ENCODE measurements around the gene MKLN1.

Gene MKLN1

DNA sequence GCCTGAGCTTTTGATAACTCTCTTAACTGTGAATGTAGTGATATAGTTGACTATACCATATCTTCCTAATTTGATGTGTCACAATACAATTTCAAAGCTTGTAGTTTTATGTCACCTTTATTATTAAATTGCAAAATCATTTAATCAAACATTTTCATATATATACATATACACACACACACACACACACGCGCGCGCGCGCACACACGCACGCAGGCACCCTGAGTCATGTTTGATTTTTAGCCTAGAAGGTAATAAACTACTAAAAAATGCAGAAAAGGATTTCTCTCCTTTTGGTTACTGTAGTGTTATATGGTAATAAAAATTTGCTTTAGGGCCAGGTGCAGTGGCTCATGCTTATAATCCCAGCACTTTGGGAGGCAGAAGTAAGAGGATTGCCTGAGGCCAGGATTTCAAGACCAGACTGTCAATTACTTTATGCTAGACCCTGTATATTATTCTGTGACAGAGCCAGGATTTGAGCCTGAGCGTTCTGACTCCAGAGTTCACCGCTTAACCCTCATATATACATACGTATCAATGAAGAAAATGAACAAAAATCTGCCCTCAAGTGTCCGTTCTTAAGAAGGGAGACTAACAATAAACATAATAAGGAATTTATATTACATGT lies 139.2 kb downstream of the MKLN1 start:
- DNase-seq (ENCODE audit: low spot score), result no peak

DNA sequence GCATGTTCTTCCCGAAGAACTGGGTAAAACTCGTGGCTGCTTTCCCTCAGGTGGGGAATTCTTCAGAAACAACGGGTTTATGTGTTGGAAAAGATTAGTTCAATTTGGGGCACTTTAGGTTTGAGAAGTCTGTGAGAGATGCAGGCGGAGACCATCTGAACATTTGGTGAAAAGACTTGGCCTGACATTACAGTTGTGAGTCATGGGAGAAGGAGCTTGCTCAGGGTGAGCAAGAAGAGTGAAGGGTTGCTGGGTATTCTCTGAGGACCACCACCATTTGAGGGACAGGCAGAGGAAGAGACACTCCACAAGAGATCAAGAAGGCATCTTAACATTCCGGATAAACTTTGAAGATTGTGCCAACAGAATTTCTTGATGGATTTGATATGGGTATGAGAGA lies 140.1 kb downstream of the MKLN1 start:
- no peak for DNase-seq (ENCODE audit: low spot score)

DNA sequence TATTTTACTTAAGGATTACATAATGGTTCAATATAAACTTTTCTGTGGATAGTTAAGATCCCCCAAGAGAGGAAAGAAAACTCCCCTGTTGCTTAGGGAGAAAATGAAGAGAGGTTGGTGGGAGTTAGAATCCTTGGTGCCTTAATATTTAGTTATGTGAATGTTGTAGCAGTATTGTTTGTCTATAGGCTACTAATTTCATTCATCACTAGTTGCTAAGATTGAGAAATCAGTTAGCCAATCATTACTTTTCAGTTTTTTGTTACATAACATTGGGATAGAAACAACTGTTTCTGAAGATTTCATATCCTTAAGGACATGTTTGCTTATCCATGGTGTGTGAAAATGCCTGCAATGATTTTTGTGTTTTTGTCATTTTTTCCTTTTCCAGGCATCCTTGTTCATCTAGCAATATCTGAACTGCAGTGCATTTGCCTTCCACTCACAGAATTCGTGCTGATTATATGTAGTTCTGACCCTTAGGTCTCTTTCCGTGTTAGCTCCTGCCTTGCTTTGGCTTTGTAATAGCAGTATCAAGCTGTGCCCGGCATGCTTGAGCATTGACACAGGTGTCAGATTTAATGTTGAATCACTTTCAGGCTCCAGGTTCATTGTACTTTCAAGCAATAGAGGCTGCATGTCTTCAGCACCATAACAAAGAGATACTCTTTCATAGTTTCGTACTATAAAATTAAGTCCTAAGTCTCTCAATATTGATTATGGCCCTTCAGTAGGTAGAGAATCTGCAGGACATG lies 143.8 kb downstream of the MKLN1 start:
- DNase-seq (ENCODE audit: low spot score), result no peak

DNA sequence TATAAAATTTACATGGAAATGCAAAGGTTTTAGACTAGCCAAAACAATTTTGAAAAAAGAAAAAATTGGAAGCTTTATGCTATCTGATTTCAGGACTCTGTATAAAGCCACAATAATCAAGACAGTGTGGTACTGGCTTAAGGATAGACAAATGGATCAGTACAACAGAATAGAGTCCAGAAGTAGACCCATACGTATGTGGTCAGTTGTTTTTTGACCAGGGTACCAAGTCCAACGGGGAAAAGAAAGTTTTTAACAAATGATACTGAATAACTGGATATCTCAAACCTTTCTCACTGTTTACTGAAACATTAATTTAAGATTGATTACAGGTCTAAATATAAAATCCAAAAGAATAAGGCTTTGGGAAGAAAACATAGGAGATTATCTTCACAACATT lies 149.1 kb downstream of the MKLN1 start:
- no peak for DNase-seq (ENCODE audit: low spot score)

DNA sequence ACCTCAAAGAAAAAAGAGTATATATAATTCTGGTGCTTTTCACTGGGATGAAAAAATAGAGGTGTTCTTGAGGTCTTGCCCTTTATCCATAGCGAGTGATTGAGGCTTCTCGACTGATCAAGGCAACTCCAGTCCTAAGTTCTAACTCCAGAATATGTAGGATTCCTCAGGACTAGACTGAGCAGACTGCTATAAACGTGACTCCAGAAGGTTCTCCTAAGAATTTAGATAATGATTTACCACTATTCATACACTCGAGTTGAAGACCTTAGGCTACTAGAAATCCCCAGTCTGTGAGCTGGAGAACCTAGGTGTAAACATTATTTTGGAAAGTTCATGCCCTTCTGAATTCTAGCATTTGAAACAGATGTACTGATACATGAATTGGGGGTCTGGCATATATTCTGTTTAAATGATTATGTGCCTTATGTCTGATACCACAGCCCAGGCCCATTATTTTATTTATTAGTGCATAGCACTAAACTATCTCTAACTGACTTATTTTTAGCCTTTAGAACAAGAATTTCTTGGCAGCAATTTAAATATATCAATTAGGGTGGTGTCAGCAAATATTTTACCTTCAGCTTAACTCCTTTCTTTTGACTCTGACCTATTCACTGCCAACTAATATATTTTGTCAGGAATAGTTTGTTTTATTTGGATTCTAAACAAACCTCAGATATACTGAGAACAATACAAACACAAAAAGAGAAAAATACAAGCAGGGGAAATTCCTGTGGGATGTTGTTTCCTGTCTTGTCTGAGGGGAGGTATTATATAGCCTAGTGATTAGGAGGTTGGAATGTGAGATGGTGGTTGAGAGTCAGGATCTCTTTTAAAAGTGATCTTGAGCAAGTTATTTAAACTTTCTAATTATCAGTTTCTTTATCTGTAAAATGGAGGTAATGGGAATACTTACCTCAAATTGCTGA lies 153.0 kb downstream of the MKLN1 start:
- DNase-seq (ENCODE audit: low spot score), result no peak

DNA sequence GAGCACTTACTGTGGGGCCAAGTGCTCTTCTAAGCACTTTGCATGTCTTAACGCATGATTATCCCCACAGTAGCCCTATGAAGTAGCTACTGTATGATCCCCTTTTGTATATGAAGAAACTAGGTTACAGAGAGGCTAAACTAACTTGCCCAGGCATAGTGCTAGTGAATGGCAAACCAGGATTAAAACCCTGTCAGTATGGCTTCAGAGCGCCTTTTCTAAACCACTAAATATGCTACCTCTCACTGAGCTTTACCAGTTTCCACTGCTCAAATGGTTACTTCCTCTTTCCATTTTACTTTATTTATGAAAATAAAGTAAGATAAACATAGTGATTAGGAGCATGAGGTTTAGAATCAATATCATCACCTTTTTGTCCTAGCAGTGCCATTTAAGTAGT lies 155.1 kb downstream of the MKLN1 start:
- DNase-seq (ENCODE audit: low spot score), result no peak

DNA sequence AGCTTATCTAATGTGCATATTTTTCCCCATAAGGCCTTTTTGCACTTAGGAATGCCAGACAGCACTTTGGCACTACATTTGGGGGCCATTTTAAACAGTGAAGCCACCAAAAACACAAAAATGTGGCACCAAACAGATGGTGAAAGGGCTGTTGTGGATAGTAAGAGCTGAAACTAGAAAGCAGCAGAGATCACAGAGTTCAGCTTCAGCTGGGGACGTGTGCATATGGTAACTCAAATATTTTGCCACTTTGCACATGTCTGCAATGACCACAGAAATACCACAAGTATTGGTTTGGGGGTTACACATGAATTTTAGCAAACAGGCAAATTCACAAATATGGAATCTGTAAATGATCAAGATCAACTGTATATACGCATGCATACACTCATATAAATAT lies 155.9 kb downstream of the MKLN1 start:
- no peak for DNase-seq (ENCODE audit: low spot score)

DNA sequence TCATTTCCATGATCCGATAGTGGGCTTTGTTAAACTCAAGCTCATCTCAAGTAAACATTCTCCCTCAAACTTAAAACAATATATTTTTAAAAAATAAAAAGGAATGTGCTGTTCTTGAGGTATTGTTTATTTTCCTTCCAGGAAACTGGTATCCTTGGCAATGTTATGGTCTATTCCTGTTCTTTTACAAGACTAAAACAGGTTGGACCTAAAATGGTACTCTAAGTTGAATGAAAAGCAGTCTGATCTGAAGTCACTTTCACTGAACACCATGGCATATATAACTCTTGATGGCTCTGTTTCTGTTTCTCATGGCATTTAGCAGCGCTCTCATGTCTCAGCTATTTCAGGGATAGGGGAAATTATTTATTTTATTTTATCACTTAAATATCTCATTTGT lies 158.7 kb downstream of the MKLN1 start:
- DNase-seq (ENCODE audit: low spot score), result no peak

DNA sequence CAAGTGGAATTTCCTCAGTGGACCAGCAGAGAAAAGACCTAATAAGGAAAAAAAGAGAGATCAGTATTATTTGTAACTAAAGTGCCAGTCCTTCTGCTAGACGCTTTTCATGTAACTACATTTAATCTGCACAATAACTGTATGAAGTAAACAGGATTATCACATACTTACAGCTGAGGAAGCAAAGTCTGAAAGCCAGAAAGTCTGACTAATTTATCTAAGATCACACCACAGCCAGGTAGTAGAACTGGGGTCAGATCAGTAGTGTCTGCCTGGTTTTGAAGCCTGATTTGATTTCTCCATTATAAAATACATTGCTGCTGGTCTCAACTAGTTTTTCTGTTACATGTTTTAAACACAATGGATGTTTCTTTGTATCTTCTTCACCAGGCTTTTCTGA lies 159.5 kb downstream of the MKLN1 start:
- DNase-seq (ENCODE audit: low spot score), result no peak

DNA sequence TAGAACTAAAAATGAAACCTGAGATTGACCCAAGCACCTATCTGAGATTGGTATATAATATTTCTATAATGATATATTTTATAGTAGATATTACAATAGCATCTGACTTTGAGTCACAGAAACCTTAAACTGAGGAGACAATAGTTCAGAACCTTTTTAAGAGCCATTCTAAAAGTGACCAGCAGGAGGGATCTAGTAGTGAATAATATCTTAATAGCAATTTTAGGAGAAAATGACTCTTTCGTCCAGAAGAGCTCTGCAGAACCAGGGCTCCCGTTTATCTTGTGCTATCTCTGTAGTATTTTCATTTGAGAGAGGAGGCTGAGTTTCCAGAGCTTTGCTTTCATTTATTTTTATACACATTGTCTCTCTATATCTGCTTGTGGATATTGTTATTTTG lies 160.7 kb downstream of the MKLN1 start:
- no peak for DNase-seq (ENCODE audit: low spot score)

DNA sequence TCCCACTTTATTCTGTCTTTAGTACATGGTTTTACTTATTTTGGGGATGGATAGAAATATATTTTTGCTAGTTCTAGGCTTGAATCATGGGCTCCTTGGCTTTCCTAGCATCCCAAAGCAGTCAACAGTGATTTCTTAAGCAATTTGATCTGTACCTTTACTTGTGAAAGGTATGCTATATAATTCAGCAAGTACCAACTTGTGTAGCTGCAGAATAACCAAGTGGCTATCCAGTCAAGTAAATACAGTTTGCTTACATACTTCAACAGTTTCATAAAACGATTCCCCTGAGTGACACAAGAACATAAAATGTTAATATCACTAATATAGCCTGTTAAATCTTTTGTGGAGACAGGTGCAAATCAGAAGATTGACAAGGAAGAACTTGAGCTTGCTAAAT lies 161.5 kb downstream of the MKLN1 start:
- no peak for DNase-seq (ENCODE audit: low spot score)

DNA sequence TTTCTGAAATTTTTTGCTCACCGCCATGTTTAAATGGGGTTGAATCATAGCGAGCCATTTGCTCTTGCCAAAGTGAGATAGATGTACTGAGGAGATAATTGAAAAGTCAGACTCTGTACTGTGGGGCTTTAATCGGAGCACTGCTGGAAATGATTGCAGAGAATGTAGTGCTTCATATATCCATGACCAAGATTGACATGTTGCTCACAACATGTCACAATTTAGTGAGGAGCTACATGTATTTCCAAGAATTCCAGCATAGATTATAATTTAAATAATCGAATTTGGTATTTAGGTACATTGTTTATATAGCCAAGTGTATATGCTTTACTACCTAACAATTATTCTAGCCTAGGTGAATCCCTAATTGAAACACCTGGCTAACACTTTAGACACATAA lies 162.2 kb downstream of the MKLN1 start:
- no peak for DNase-seq (ENCODE audit: low spot score)

DNA sequence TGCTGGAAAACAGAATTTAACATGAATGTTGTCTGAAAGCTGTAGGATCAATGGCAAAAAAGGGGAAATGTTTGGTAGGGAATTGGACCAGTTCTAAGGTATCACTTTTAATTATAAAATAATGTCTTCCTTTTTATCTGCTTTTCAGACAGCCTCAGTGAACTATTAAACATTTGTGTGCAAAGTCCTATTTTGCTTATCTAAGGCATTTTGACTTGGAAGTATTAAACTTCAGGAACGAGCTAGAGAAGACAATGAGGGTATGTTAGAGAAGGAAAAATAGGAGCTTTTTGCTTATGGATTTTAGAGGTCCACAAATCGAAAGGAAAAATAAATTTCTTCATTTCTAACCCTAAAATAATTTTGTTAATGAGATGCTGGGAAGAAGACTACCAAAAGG lies 165.4 kb downstream of the MKLN1 start:
- no peak for DNase-seq (ENCODE audit: low spot score)

DNA sequence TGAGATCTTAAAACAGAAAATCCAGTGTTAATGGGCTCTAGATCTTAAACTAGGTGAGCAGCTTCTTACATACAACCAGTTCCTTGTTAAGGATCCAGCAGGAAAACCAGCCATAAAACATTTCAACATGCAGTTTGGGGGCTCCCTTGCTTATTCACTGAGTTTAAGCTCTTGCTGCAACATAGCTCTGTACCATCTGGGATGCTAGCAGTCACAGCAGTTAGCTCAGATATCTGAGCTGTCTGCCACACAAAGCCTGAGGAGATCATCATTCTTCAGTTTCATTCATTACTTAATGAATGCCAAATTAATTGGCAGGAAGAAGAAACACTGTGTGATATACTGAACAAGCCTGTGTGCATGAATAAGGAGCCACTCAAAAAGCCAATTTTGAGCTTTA lies 165.9 kb downstream of the MKLN1 start:
- no peak for DNase-seq (ENCODE audit: low spot score)

DNA sequence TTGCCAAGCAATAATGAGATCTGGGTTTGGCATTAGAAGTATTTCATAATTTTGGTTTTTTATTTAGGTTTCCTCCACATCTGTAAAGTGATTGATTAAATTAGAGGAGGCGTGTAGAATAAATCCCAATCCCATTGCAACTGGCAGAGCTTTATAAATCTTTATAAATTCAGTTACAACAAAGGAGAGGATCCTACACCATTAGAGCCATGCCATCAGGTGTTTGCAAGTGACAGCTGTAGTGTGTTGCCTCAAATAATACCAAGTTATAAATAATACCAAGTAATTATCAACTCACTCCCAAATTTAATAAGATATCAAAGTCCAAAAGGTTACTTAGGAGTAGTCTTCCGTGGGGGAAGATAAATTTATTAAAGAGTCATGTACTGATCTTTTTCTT lies 166.5 kb downstream of the MKLN1 start:
- DNase-seq (ENCODE audit: low spot score), result no peak

DNA sequence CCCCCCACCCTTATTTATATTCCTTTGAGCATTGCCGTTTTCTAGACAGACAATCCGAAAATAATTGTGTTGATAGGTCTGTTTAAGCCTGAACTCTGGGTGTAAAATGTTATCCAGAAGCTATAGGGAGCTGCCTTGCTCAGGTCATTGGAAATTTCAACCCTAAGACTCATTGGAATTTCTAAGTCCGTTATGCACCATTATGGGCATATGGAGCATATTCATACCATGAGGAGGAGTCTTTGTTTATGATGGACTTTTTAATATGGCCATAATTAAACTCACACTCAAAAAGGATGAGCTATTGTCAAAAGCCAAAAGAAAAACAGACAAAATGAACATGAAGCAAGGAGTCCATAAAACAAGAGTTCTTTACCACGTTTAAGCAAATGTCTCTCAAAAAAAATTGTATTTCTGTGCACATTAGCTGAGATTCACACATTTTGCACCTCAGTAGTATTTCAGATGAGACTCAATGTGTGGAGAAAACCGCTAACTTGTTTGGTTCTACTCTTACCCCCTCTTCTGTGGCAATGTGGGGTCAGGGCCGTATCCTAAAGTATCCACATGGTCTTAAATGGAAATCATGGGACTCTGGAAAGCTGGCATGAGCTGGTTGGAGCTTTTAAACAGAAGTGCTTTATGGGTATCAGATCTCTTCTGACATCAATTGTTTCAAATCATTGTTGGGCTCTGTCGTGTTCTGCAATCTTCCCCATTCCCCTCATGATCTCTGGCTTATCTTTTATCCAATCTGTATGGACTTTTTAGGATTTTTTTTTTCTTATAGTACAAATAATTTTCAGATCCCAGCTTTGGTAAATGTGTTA lies 168.2 kb downstream of the MKLN1 start:
- no peak for DNase-seq (ENCODE audit: low spot score)

DNA sequence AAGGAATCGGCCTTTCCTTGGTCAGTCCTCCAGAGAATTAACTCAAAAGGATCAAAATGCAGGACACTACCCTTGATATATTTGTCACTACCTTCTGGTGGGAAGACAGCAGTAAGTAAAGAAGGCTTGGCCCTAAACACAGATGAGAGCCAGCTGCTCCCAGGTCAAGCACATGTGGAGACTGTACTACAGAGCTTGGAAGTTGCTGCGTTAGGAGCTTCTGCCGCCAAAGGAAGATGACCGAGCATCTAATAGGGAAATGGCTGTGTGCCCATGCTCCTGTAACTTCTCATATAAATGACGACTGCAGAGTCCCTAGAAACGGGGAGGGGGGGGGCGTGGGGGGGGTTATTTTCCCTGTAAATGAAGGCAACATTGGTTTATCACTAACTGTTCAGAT lies 169.8 kb downstream of the MKLN1 start:
- no peak for DNase-seq (ENCODE audit: low spot score)

DNA sequence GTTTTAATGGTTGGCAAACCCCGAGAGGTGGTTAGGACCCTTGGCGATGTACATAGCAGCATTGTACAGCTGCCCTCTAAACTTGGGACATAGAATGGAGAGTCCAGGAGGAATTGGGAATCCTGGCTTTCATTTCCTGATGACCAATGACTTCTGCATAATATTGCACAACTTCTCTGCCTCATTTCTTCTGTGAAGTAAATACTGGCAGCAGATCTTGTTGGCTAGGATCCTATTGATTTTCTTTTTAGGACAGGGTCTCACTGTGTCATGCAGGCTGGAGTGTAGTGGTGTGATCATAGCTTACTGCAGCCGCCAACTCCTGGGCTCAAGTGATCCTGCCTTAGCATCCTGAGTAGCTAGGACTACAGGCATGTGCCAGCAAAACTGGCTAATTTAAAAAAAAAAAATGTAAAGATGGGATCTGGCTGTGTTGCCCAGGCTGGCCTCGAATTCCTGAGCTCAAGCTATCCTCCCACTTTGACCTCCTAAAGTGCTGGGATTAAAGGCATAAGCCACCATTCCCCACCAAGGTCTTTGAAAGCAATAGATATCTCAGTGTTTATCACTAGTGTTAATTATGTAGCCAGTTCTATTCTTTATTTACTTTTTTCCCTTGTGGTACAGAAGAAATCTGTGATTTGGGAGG lies 170.7 kb downstream of the MKLN1 start:
- DNase-seq (ENCODE audit: low spot score), result no peak

DNA sequence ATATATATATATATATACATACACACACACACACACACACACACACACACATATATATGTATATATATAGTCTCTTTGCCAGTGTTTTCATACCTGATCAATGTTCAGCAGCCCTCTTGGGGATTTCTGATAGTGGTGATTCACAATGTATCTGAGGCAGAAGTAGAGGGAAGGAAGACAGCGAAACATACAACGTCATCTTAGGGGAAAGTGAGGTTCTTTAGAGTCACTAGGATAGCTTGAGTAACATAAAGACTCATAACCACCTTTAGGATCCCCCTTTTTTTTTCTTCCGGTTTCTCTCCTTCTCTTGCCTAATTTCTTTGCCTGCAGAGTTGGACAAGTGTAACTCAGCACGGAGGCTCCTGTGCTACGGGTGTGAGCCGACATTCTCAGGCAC lies 172.1 kb downstream of the MKLN1 start:
- no peak for DNase-seq (ENCODE audit: low spot score)

DNA sequence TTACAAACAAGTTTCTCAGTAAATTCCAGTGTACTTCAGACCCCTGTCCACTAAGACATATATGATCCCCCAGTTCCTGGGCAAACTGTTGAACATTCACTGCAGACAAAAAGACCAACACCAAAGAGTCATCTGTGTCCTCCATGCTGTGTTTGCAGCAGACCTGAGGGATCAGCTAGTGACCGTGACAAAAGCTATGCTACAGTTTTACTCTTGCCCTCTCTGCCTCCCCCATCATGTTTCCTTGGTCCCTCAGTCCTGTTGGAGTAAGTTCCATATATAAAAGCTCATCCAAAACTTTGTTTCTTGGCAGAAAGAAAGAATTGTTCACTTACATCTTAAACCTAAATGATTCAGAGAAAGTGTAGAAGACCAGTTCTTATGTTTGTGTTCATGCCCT lies 172.7 kb downstream of the MKLN1 start:
- no peak for DNase-seq (ENCODE audit: low spot score)

DNA sequence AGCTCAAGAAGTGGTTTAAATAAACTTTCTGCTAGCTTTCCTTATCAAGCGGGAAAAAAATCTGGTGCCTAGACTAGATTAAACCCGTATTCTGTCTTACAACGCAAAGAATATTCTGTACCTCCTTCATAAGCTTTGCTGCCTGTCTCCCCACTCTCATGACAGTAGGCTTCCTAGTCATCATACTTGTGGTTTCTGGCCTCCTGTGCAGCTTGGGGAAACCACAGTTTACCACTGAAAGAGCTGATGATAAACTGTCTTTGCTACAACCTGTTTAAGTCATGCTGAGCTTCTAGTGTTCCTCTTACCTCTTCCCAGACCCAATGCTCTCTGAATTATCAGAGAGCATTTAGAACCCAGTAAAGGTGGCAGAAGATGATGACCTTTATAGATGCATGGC lies 173.7 kb downstream of the MKLN1 start:
- DNase-seq (ENCODE audit: low spot score), result no peak
